WTC11 (cell line): ENCODE data around the gene DPYSL3. TPM values are rescaled to one million over a fixed set of nuclear protein-coding genes. Genes with fewer than 3 reads are reported as not detected.

Source experiments
- ATAC-seq: fragments of 200-7000 bp; cut with Tn5 transposase; 2 replicates; pipeline ENCODE4 v1.10.0; 2021; ENCODE audit warnings: mild to moderate bottlenecking, moderate library complexity
- CTCF ChIA-PET: fragments of 300-600 bp; sonication (Branson Sonifier 250); formaldehyde crosslinking; loops from one replicate; lab custom pipeline; 2021; ENCODE audit warnings: antibody characterized with exemption; lab: Charles Lee
- POLR2A ChIA-PET: fragments of 350-600 bp; sonication (Branson Sonifier 250); formaldehyde crosslinking; loops from one replicate; lab custom pipeline; 2021; ENCODE audit warnings: antibody characterized with exemption; lab: Charles Lee
- DNase-seq: peaks from one replicate; pipeline ENCODE4 v3.0.0; 2021; ENCODE audit warnings: low spot score
- H3K27ac Mint-ChIP-seq: 2 replicates; pipeline ENCODE4 v1.8.0; 2021; ENCODE audit warnings: mixed read lengths
- H3K27me3 Mint-ChIP-seq: 2 replicates; pipeline ENCODE4 v1.8.0; 2021; ENCODE audit warnings: low read depth, mild to moderate bottlenecking, moderate library complexity, mixed read lengths
- H3K36me3 Mint-ChIP-seq: 2 replicates; pipeline ENCODE4 v1.8.0; 2021; ENCODE audit warnings: mixed read lengths
- H3K4me1 Mint-ChIP-seq: 2 replicates; pipeline ENCODE4 v1.8.0; 2022; ENCODE audit warnings: mixed read lengths
- H3K4me3 Mint-ChIP-seq: 2 replicates; pipeline ENCODE4 v1.8.0; 2021; ENCODE audit warnings: mild to moderate bottlenecking, moderate library complexity, mixed read lengths
- H3K9me3 Mint-ChIP-seq: 2 replicates; pipeline ENCODE4 v1.8.0; 2021; ENCODE audit warnings: mixed read lengths
- ATF1 ChIP-seq: sonication (generic); formaldehyde crosslinking; IDR thresholded peaks from 2 replicates; pipeline ENCODE4 v1.8.1; 2023; ENCODE audit warnings: mild to moderate bottlenecking, moderate library complexity, missing genetic modification reagents
- CREM ChIP-seq: sonication (generic); formaldehyde crosslinking; IDR thresholded peaks from 2 replicates; pipeline ENCODE4 v1.8.1; 2022; ENCODE audit warnings: mild to moderate bottlenecking, missing genetic modification reagents, moderate library complexity
- ELF4 ChIP-seq: sonication (generic); formaldehyde crosslinking; IDR thresholded peaks from 2 replicates; pipeline ENCODE4 v1.8.1; 2022; ENCODE audit warnings: low read depth, mild to moderate bottlenecking, moderate library complexity, missing genetic modification reagents
- EMX1 ChIP-seq: fragments of 250-450 bp; sonication (Bioruptor Pico); IDR thresholded peaks from 2 replicates; pipeline ENCODE4 v1.8.0; 2021; ENCODE audit warnings: mild to moderate bottlenecking
- ESRRA ChIP-seq: sonication (generic); formaldehyde crosslinking; IDR thresholded peaks from 2 replicates; pipeline ENCODE4 v1.8.1; 2022; ENCODE audit warnings: mild to moderate bottlenecking, missing genetic modification reagents, borderline replicate concordance
- FOXK1 ChIP-seq: sonication (generic); formaldehyde crosslinking; IDR thresholded peaks from 2 replicates; pipeline ENCODE4 v1.8.0; 2022; ENCODE audit warnings: mild to moderate bottlenecking, moderate library complexity, missing genetic modification reagents
- JAZF1 ChIP-seq: fragments of 250-450 bp; sonication (Bioruptor Pico); IDR thresholded peaks from 2 replicates; pipeline ENCODE4 v1.9.0; 2021; ENCODE audit warnings: moderate library complexity, mild to moderate bottlenecking, inconsistent platforms
- JUN ChIP-seq: sonication (generic); formaldehyde crosslinking; IDR thresholded peaks from 2 replicates; pipeline ENCODE4 v1.8.0; 2023; ENCODE audit warnings: mild to moderate bottlenecking, missing genetic modification reagents
- MXD4 ChIP-seq: fragments of 250-450 bp; sonication (Bioruptor Pico); IDR thresholded peaks from 2 replicates; pipeline ENCODE4 v1.8.0; 2021; ENCODE audit warnings: mild to moderate bottlenecking, moderate library complexity, borderline replicate concordance
- MYBL2 ChIP-seq: sonication (generic); formaldehyde crosslinking; IDR thresholded peaks from 2 replicates; pipeline ENCODE4 v1.8.1; 2023; ENCODE audit warnings: mild to moderate bottlenecking, moderate library complexity, missing genetic modification reagents
- NR2C2 ChIP-seq: sonication (generic); formaldehyde crosslinking; IDR thresholded peaks from 2 replicates; pipeline ENCODE4 v1.8.0; 2022; ENCODE audit warnings: mild to moderate bottlenecking, missing genetic modification reagents
- SP1 ChIP-seq: sonication (generic); formaldehyde crosslinking; conservative IDR thresholded peaks from 2 replicates; pipeline ENCODE4 v1.8.1; 2022; ENCODE audit warnings: missing genetic modification reagents
- TEAD1 ChIP-seq: sonication (generic); formaldehyde crosslinking; IDR thresholded peaks from 2 replicates; pipeline ENCODE4 v1.8.0; 2022; ENCODE audit warnings: mild to moderate bottlenecking, missing genetic modification reagents
- ZNF232 ChIP-seq: sonication (generic); formaldehyde crosslinking; IDR thresholded peaks from 2 replicates; pipeline ENCODE4 v1.8.0; 2022; ENCODE audit warnings: mild to moderate bottlenecking, missing genetic modification reagents
- ZNF317 ChIP-seq: sonication (generic); formaldehyde crosslinking; IDR thresholded peaks from 2 replicates; pipeline ENCODE4 v1.8.1; 2023; ENCODE audit warnings: low read depth, mild to moderate bottlenecking, moderate library complexity, missing genetic modification reagents, borderline replicate concordance
- ZNF396 ChIP-seq: fragments of 250-450 bp; sonication (Bioruptor Pico); IDR thresholded peaks from 2 replicates; pipeline ENCODE4 v1.8.0; 2021; ENCODE audit warnings: mild to moderate bottlenecking, moderate library complexity, borderline replicate concordance
- ZNF423 ChIP-seq: fragments of 250-450 bp; sonication (Bioruptor Pico); IDR thresholded peaks from 2 replicates; pipeline ENCODE4 v2.1.2; 2022; ENCODE audit warnings: mild to moderate bottlenecking, moderate library complexity
- ZNF671 ChIP-seq: fragments of 250-450 bp; sonication (Bioruptor Pico); IDR thresholded peaks from 2 replicates; pipeline ENCODE4 v1.8.0; 2021; ENCODE audit warnings: mild to moderate bottlenecking
- total RNA-seq: library from RNA; stranded (reverse); gene quantifications from 3 replicates; pipeline ENCODE4 v1.2.3, GENCODE V29; 2021
- TF ChIP-seq, protein P1 (sequence below): fragments of 250-450 bp; sonication (Bioruptor Pico); IDR thresholded peaks from 2 replicates; pipeline ENCODE4 v1.9.0; 2021; ENCODE audit warnings: moderate library complexity, mild to moderate bottlenecking, inconsistent platforms, borderline replicate concordance
- TF ChIP-seq, protein P2 (sequence below): sonication (generic); formaldehyde crosslinking; IDR thresholded peaks from 2 replicates; pipeline ENCODE4 v1.8.1; 2023; ENCODE audit warnings: mild to moderate bottlenecking, missing genetic modification reagents, moderate library complexity
- TF ChIP-seq, protein P3 (sequence below): sonication (generic); formaldehyde crosslinking; IDR thresholded peaks from 2 replicates; pipeline ENCODE4 v1.8.1; 2023; ENCODE audit warnings: mild to moderate bottlenecking, missing genetic modification reagents
- TF ChIP-seq, protein P4 (sequence below): sonication (generic); formaldehyde crosslinking; IDR thresholded peaks from 2 replicates; pipeline ENCODE4 v1.8.0; 2022; ENCODE audit warnings: mild to moderate bottlenecking, missing genetic modification reagents
- TF ChIP-seq, protein P5 (sequence below): sonication (generic); formaldehyde crosslinking; IDR thresholded peaks from 2 replicates; pipeline ENCODE4 v1.8.0; 2022; ENCODE audit warnings: mild to moderate bottlenecking, missing genetic modification reagents
- TF ChIP-seq, protein P6 (sequence below): sonication (generic); formaldehyde crosslinking; IDR thresholded peaks from 2 replicates; pipeline ENCODE4 v1.8.0; 2022; ENCODE audit warnings: mild to moderate bottlenecking, missing genetic modification reagents
- TF ChIP-seq, protein P7 (sequence below): sonication (generic); formaldehyde crosslinking; conservative IDR thresholded peaks from 2 replicates; pipeline ENCODE4 v1.8.1; 2023; ENCODE audit warnings: mild to moderate bottlenecking, low read depth, missing genetic modification reagents, moderate library complexity

Gene DPYSL3
- total RNA-seq, 1 experiment from 2014 or later, result 358 TPM

DNA sequence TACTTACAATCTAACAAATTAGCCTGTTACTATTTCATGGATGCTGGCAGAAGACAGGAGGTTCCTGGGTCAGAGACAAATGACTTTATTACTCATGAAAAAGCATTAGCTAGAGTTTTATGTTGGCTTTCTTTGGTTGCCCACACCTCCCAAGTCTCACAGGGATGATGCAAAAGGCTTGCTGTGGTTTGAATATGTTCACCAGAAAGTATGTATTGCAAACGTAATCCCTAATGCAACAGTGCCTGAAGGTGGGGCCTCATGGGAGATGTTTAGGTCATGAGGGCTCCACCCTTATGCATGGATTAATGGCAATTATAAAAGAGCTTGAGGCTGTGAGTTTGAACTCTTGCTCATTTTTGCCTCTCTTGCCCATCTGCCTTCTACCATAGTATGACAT, 28.5 kb downstream of the DPYSL3 start (continued):
- TF ChIP-seq, protein P1, sequence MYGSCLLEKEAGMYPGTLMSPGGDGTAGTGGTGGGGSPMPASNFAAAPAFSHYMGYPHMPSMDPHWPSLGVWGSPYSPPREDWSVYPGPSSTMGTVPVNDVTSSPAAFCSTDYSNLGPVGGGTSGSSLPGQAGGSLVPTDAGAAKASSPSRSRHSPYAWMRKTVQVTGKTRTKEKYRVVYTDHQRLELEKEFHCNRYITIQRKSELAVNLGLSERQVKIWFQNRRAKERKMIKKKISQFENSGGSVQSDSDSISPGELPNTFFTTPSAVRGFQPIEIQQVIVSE (CRISPR knock-in tag), result no peak
- no peak for TF ChIP-seq TEAD1 (CRISPR knock-in tag)

DNA sequence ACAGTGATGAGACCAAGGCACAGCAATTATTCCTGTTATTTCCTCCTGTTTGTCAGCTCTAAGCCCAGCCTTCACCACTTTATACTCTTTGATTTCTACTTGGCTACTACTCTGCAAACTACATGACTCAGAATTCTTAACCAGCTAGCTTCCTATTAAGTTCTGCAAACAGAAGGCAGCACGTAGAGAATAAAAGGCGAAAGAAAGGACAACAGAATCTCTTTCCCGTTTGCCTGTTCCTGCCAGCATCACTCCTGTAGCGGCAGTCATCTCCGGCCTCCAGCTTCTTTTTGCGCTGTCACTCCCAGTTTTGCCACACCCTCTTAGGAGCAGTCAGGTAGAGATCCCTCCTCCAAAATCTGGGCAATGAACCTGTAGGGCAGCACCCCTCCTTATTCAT, 29.9 kb downstream of the DPYSL3 start:
- DNase-seq, result peak; percentile 25
- H3K4me1 Mint-ChIP-seq, result peaks cover 70% of the 10 kb centered on the region
- TF ChIP-seq MYBL2 (no peak), ELF4 (CRISPR knock-in tag) (no peak), ATF1 (CRISPR knock-in tag) (no peak), EMX1 (CRISPR knock-in tag) (no peak), ZNF423 (CRISPR knock-in tag) (no peak), MXD4 (CRISPR knock-in tag) (no peak), JAZF1 (no peak), FOXK1 (CRISPR knock-in tag) (no peak), ZNF317 (no peak), ZNF396 (CRISPR knock-in tag) (no peak), SP1 (CRISPR knock-in tag) (no peak)
- TF ChIP-seq, protein P2, sequence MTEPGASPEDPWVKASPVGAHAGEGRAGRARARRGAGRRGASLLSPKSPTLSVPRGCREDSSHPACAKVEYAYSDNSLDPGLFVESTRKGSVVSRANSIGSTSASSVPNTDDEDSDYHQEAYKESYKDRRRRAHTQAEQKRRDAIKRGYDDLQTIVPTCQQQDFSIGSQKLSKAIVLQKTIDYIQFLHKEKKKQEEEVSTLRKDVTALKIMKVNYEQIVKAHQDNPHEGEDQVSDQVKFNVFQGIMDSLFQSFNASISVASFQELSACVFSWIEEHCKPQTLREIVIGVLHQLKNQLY (CRISPR knock-in tag), result no peak
- TF ChIP-seq, protein P3, sequence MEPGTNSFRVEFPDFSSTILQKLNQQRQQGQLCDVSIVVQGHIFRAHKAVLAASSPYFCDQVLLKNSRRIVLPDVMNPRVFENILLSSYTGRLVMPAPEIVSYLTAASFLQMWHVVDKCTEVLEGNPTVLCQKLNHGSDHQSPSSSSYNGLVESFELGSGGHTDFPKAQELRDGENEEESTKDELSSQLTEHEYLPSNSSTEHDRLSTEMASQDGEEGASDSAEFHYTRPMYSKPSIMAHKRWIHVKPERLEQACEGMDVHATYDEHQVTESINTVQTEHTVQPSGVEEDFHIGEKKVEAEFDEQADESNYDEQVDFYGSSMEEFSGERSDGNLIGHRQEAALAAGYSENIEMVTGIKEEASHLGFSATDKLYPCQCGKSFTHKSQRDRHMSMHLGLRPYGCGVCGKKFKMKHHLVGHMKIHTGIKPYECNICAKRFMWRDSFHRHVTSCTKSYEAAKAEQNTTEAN, result no peak
- H3K4me3 Mint-ChIP-seq, result no peak overlapping the region
- POLR2A ChIA-PET, result interaction anchor here (1.0 to 1.1 kb wide), 2 partner anchors 15 to 79 kb away, joined by 3 read pairs; no protein-coding TSS in a partner anchor
- no peaks in the 10 kb centered on the region for H3K9me3 Mint-ChIP-seq
- no peaks in the 10 kb centered on the region; the same call in 1 of the 2 replicates for H3K36me3 Mint-ChIP-seq
- H3K27me3 Mint-ChIP-seq, result no peaks in the 10 kb centered on the region
- peak; percentile 94 for ATAC-seq
- peak overlapping the region; percentile 47 for H3K27ac Mint-ChIP-seq
- CTCF ChIA-PET, result interaction anchor here (0.8 to 3.0 kb wide), 7 partner anchors 11 to 97 kb away, joined by 3 to 11 read pairs (median 3); partner anchors contain the start of gene DPYSL3

DNA sequence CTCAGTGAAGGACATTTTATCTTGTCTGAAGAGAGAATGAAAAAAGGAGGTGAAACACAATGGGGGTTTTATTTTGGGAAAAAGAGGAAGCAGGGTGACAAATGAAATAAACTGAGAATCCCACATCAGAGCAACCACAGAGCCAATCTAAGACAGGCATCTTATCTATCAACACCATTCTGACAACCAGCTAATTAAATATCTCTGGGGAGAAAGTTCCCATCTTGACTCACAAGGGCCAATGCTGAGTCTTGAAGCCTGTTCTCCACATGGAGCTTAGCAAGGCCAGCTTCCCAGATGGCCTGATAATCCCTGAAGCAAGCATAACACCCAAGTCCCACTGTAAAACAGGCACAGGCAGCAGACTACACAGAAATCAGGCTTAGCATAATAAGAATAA, 30.4 kb downstream of the DPYSL3 start:
- Mint-ChIP-seq H3K27me3 (no peaks in the 10 kb centered on the region), H3K9me3 (no peaks in the 10 kb centered on the region), H3K27ac (peak overlapping the region; percentile 60), H3K36me3 (no peaks in the 10 kb centered on the region; the same call in 1 of the 2 replicates), H3K4me1 (peaks cover 65% of the 10 kb centered on the region), H3K4me3 (no peak overlapping the region)
- TF ChIP-seq, protein P4, sequence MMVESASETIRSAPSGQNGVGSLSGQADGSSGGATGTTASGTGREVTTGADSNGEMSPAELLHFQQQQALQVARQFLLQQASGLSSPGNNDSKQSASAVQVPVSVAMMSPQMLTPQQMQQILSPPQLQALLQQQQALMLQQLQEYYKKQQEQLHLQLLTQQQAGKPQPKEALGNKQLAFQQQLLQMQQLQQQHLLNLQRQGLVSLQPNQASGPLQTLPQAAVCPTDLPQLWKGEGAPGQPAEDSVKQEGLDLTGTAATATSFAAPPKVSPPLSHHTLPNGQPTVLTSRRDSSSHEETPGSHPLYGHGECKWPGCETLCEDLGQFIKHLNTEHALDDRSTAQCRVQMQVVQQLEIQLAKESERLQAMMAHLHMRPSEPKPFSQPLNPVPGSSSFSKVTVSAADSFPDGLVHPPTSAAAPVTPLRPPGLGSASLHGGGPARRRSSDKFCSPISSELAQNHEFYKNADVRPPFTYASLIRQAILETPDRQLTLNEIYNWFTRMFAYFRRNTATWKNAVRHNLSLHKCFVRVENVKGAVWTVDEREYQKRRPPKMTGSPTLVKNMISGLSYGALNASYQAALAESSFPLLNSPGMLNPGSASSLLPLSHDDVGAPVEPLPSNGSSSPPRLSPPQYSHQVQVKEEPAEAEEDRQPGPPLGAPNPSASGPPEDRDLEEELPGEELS (CRISPR knock-in tag), result no peak
- TF ChIP-seq MXD4 (CRISPR knock-in tag) (no peak), FOXK1 (CRISPR knock-in tag) (no peak), ZNF396 (CRISPR knock-in tag) (no peak), ELF4 (CRISPR knock-in tag) (no peak), MYBL2 (no peak), ZNF232 (CRISPR knock-in tag) (no peak), ZNF671 (CRISPR knock-in tag) (no peak), JUN (CRISPR knock-in tag) (no peak), CREM (CRISPR knock-in tag) (no peak), NR2C2 (no peak), ESRRA (CRISPR knock-in tag) (no peak)
- TF ChIP-seq, protein P5, sequence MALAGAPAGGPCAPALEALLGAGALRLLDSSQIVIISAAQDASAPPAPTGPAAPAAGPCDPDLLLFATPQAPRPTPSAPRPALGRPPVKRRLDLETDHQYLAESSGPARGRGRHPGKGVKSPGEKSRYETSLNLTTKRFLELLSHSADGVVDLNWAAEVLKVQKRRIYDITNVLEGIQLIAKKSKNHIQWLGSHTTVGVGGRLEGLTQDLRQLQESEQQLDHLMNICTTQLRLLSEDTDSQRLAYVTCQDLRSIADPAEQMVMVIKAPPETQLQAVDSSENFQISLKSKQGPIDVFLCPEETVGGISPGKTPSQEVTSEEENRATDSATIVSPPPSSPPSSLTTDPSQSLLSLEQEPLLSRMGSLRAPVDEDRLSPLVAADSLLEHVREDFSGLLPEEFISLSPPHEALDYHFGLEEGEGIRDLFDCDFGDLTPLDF (CRISPR knock-in tag), result no peak
- TF ChIP-seq, protein P6, sequence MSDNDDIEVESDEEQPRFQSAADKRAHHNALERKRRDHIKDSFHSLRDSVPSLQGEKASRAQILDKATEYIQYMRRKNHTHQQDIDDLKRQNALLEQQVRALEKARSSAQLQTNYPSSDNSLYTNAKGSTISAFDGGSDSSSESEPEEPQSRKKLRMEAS (CRISPR knock-in tag), result no peak
- TF ChIP-seq, protein P7, sequence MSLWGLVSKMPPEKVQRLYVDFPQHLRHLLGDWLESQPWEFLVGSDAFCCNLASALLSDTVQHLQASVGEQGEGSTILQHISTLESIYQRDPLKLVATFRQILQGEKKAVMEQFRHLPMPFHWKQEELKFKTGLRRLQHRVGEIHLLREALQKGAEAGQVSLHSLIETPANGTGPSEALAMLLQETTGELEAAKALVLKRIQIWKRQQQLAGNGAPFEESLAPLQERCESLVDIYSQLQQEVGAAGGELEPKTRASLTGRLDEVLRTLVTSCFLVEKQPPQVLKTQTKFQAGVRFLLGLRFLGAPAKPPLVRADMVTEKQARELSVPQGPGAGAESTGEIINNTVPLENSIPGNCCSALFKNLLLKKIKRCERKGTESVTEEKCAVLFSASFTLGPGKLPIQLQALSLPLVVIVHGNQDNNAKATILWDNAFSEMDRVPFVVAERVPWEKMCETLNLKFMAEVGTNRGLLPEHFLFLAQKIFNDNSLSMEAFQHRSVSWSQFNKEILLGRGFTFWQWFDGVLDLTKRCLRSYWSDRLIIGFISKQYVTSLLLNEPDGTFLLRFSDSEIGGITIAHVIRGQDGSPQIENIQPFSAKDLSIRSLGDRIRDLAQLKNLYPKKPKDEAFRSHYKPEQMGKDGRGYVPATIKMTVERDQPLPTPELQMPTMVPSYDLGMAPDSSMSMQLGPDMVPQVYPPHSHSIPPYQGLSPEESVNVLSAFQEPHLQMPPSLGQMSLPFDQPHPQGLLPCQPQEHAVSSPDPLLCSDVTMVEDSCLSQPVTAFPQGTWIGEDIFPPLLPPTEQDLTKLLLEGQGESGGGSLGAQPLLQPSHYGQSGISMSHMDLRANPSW (CRISPR knock-in tag), result no peak
- no peak for DNase-seq
- POLR2A ChIA-PET, result interaction anchor here (1.0 to 1.1 kb wide), 2 partner anchors 14 to 80 kb away, joined by 3 read pairs; no protein-coding TSS in a partner anchor
- no peak for ATAC-seq
- CTCF ChIA-PET, result interaction anchor here (0.8 to 3.0 kb wide), 7 partner anchors 11 to 97 kb away, joined by 3 to 11 read pairs (median 3); partner anchors contain the start of gene DPYSL3
